Endodermal cell (in vitro differentiated cells): ENCODE data around the gene KIZ. TPM values are rescaled to one million over a fixed set of nuclear protein-coding genes. Genes with fewer than 3 reads are reported as not detected.

ENCODE experiments used
- DNase-seq: peaks from one replicate; pipeline ENCODE4 v3.0.0-alpha.2; 2017
- H3K27ac ChIP-seq: 2 replicates; pipeline ENCODE4 v1.5.1; 2013; ENCODE audit warnings: mild to moderate bottlenecking, low read depth, low read length, moderate library complexity
- H3K27me3 ChIP-seq: 2 replicates; pipeline ENCODE4 v1.6.1; 2013; ENCODE audit warnings: mild to moderate bottlenecking, low read length, moderate library complexity; ENCODE audit not compliant: insufficient read depth, control insufficient read depth, poor library complexity, severe bottlenecking
- H3K36me3 ChIP-seq: 2 replicates; pipeline ENCODE4 v1.7.0; 2013; ENCODE audit warnings: mild to moderate bottlenecking, low read length, moderate library complexity; ENCODE audit not compliant: control insufficient read depth, insufficient read depth
- H3K4me1 ChIP-seq: one replicate; pipeline ENCODE4 v1.7.0; 2013; ENCODE audit warnings: low read length; ENCODE audit not compliant: control insufficient read depth, insufficient read depth
- H3K4me3 ChIP-seq: 2 replicates; pipeline ENCODE4 v1.5.1; 2013; ENCODE audit warnings: mild to moderate bottlenecking, low read length, moderate library complexity
- H3K9ac ChIP-seq: 2 replicates; pipeline ENCODE4 v1.6.1; 2013; ENCODE audit warnings: mild to moderate bottlenecking, low read length, moderate library complexity; ENCODE audit not compliant: poor library complexity, severe bottlenecking; ENCODE audit errors: extremely low read depth
- H3K9me3 ChIP-seq: 2 replicates; pipeline ENCODE4 v1.6.1; 2013; ENCODE audit warnings: mild to moderate bottlenecking, low read length, moderate library complexity; ENCODE audit not compliant: control insufficient read depth
- H3K27ac Mint-ChIP-seq: 2 replicates; pipeline ENCODE4 v1.8.0; 2020; ENCODE audit warnings: mixed read lengths
- H3K27me3 Mint-ChIP-seq: 2 replicates; pipeline ENCODE4 v1.8.0; 2021; ENCODE audit warnings: mild to moderate bottlenecking, mixed read lengths; ENCODE audit not compliant: insufficient read depth
- H3K36me3 Mint-ChIP-seq: 2 replicates; pipeline ENCODE4 v1.8.0; 2020; ENCODE audit warnings: low read depth, mixed read lengths
- H3K4me1 Mint-ChIP-seq: 2 replicates; pipeline ENCODE4 v1.8.0; 2020; ENCODE audit warnings: mixed read lengths
- H3K4me3 Mint-ChIP-seq: 2 replicates; pipeline ENCODE4 v1.8.0; 2020; ENCODE audit warnings: mild to moderate bottlenecking, moderate library complexity, mixed read lengths
- H3K9me3 Mint-ChIP-seq: 2 replicates; pipeline ENCODE4 v1.8.0; 2020; ENCODE audit warnings: mild to moderate bottlenecking, mixed read lengths
- WGBS, 2 experiments: methylation state at CpG; one replicate each; pipeline versions ENCODE4 v1.1.5 to v1.1.7; 2013; ENCODE audit warnings: missing lambda C conversion rate in 2 of 2, mixed read lengths in 1 of 2; ENCODE audit not compliant: insufficient coverage in 1 of 2, insufficient read length in 1 of 2; 5-methylcytosine and 5-hydroxymethylcytosine counted together
- total RNA-seq, 2 donors: library from RNA; stranded (reverse); fragmentation: NEBNext Ultra II Directional in 1 of 2; extraction: Animal tissue kit (Norgen Biotek cat#: 25700) in 1 of 2; gene quantifications; 2 replicates in 1 of 2; 3 replicates in 1 of 2; pipeline ENCODE4 v1.2.1, GENCODE V29; 2021
- TF ChIP-seq, protein P1 (sequence below): fragments of 200-600 bp; sonication (generic); conservative IDR thresholded peaks from 2 replicates; pipeline ENCODE4 v1.5.0; 2021; ENCODE audit warnings: antibody characterized with exemption, mild to moderate bottlenecking

The KIZ gene
- total RNA-seq, 2 donors from 2014 or later = 50.3 to 50.8 TPM

- no peaks in the 10 kb centered on the region for H3K9me3 Mint-ChIP-seq
- Histone ChIP-seq H3K27me3 (no peaks in the 10 kb centered on the region), H3K4me1 (no peaks in the 10 kb centered on the region), H3K27ac (no peak overlapping the region), H3K9me3 (no peaks in the 10 kb centered on the region), H3K4me3 (no peak overlapping the region), H3K36me3 (no peaks in the 10 kb centered on the region), H3K9ac (no peak overlapping the region)
- H3K27ac Mint-ChIP-seq = no peak overlapping the region
- H3K36me3 Mint-ChIP-seq = peaks cover 7% of the 10 kb centered on the region
- 80 to 84% methylated on average over 8 to 9 of the region's 9 CpGs for WGBS, 2 experiments
- no peak overlapping the region for H3K4me3 Mint-ChIP-seq
- DNase-seq = peak; percentile 52
- peaks cover 4% of the 10 kb centered on the region for H3K4me1 Mint-ChIP-seq
- TF ChIP-seq, protein P1, sequence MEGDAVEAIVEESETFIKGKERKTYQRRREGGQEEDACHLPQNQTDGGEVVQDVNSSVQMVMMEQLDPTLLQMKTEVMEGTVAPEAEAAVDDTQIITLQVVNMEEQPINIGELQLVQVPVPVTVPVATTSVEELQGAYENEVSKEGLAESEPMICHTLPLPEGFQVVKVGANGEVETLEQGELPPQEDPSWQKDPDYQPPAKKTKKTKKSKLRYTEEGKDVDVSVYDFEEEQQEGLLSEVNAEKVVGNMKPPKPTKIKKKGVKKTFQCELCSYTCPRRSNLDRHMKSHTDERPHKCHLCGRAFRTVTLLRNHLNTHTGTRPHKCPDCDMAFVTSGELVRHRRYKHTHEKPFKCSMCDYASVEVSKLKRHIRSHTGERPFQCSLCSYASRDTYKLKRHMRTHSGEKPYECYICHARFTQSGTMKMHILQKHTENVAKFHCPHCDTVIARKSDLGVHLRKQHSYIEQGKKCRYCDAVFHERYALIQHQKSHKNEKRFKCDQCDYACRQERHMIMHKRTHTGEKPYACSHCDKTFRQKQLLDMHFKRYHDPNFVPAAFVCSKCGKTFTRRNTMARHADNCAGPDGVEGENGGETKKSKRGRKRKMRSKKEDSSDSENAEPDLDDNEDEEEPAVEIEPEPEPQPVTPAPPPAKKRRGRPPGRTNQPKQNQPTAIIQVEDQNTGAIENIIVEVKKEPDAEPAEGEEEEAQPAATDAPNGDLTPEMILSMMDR = peak; percentile 52
- no peaks in the 10 kb centered on the region for H3K27me3 Mint-ChIP-seq
These were observed 23.5 kb downstream of the KIZ start for GRCh38 chr20:21149344-21149743.

DNA sequence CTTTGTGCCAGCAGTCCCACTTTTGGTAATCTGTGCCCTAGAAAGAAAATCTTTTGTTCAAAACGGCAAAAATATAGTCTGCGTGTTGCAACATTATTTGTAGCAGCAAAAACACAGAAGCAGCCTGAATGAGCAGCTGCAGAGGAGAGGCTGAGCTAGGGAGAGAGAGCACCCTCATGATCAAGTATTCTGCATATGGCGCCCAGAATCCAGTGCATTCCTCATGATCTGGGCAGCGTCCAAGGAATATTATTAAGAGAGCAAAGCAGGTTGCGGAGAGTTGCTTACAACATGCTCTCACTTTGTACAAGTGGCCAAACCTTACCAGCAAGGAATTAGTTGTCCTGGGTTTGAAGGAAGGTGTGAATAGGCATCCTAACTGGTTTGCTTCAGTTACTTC lies 25.9 kb downstream of the KIZ start:
- Histone ChIP-seq H3K4me3 (no peak overlapping the region), H3K9ac (no peak overlapping the region), H3K27me3 (no peaks in the 10 kb centered on the region), H3K4me1 (no peaks in the 10 kb centered on the region), H3K36me3 (no peaks in the 10 kb centered on the region), H3K9me3 (no peaks in the 10 kb centered on the region), H3K27ac (no peak overlapping the region)
- DNase-seq = no peak
- 92 to 96% methylated on average over 4 to 5 of the region's 5 CpGs for WGBS, 2 experiments
- TF ChIP-seq, protein P1 = no peak
- Mint-ChIP-seq H3K36me3 (peaks cover 14% of the 10 kb centered on the region), H3K4me1 (peaks cover 4% of the 10 kb centered on the region), H3K27me3 (no peaks in the 10 kb centered on the region), H3K4me3 (no peak overlapping the region), H3K9me3 (peaks cover 1% of the 10 kb centered on the region), H3K27ac (no peak overlapping the region)

GRCh38 chr20:21154692-21155091 lies 28.8 kb downstream of the KIZ start:
- TF ChIP-seq, protein P1 = no peak
- Histone ChIP-seq H3K4me1 (no peaks in the 10 kb centered on the region), H3K36me3 (no peaks in the 10 kb centered on the region), H3K9me3 (no peaks in the 10 kb centered on the region), H3K27me3 (no peaks in the 10 kb centered on the region), H3K4me3 (no peak overlapping the region), H3K27ac (no peak overlapping the region), H3K9ac (no peak overlapping the region)
- H3K9me3 Mint-ChIP-seq = peaks cover 1% of the 10 kb centered on the region
- H3K4me3 Mint-ChIP-seq = no peak overlapping the region
- peaks cover 8% of the 10 kb centered on the region for H3K36me3 Mint-ChIP-seq
- whole genome bisulfite sequencing, 2 experiments = 70 to 74% methylated on average over 2 of the region's 2 CpGs
- peaks cover 4% of the 10 kb centered on the region for H3K4me1 Mint-ChIP-seq
- H3K27ac Mint-ChIP-seq = no peak overlapping the region
- H3K27me3 Mint-ChIP-seq = no peaks in the 10 kb centered on the region
- DNase-seq = no peak
